Measurements from ENCODE around the gene DLK2.
"Not testable (repeated sequence)": the region's sequence is repeated elsewhere in the genome, so short reads cannot be mapped to it uniquely, and the experiment has no call there.

DLK2 gene, protein sequence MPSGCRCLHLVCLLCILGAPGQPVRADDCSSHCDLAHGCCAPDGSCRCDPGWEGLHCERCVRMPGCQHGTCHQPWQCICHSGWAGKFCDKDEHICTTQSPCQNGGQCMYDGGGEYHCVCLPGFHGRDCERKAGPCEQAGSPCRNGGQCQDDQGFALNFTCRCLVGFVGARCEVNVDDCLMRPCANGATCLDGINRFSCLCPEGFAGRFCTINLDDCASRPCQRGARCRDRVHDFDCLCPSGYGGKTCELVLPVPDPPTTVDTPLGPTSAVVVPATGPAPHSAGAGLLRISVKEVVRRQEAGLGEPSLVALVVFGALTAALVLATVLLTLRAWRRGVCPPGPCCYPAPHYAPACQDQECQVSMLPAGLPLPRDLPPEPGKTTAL

DNA sequence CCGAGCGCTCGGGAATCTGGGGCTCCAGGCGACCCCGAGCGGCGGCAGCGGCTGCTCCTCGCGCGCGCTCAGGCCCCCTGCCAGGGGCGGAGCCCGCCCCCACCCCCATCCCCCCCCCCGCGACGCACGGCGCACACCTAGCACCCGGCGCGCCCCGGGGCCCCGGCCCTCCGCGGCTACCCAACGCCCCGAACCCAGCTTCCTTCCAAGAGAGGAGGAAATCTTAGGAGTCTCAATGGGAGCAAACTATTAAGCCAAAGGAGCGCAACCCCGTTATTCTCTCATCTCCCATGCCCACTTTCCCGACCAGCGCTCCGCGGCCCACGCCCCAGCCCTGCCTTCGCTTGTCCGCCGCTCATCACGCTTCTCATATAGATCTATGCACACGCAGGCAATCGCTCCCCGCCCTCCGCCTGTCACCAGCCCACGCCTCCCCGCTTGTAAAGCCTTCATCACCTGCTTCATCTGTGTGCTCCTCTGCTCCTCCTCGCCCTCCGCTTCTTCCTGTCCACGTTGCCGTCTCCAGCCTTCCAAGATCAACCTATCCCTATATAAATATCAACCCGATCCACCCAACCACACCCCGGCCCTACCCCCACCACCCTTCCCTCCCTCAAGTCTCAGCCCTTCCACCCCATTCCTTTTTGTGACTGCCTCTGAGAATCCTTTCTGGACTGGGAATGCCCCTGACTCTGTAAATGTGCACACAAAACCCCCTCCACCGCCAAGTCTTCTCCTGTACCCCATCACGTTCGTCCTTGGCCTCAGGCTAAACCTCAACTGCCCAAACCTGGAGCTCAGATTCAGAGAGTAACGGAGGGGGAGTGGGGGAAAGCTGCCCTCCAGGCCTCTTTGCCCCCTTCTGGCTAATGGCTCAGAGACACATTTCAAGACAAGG, at the start of gene DLK2:
TSS of gene DLK2 (minus strand) at position 18 of the 898 bp plus-strand sequence. CDS start 723 bp downstream, outside the sequence.
- no peak for DNase-seq (ENCODE audit: low read depth)
- peak within 1 kb of the TSS; percentile 49 for H3K4me3 ChIP-seq (ENCODE audit: control insufficient read depth, low read depth, low read length)
- TF ChIP-seq, protein P1, sequence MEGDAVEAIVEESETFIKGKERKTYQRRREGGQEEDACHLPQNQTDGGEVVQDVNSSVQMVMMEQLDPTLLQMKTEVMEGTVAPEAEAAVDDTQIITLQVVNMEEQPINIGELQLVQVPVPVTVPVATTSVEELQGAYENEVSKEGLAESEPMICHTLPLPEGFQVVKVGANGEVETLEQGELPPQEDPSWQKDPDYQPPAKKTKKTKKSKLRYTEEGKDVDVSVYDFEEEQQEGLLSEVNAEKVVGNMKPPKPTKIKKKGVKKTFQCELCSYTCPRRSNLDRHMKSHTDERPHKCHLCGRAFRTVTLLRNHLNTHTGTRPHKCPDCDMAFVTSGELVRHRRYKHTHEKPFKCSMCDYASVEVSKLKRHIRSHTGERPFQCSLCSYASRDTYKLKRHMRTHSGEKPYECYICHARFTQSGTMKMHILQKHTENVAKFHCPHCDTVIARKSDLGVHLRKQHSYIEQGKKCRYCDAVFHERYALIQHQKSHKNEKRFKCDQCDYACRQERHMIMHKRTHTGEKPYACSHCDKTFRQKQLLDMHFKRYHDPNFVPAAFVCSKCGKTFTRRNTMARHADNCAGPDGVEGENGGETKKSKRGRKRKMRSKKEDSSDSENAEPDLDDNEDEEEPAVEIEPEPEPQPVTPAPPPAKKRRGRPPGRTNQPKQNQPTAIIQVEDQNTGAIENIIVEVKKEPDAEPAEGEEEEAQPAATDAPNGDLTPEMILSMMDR (IDR thresholded peaks at IDR 0.05; ENCODE audit: control insufficient read depth, insufficient read depth, low read depth, low read length, missing control alignments): no peak

DNA sequence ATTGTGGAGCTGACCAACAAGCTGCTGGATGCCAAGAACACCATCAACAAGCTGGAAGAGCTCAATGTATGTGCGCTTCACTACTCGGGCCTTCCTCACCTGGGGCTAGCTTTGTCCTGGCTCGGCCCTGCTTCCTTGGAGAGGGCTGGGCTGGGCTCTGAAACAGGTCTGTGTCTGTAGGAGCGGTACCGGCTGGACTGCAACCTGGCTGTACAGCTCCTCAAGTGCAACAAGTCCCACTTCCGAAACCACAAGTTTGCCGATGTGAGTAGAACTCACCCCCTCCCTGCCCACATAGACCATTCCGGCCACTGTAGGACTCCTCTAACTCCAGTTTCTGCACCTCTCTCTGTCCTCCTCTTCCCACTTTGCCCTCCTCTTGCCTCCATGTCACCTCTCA, 48.1 kb upstream of the DLK2 start:
- H3K4me3 ChIP-seq (ENCODE audit: control insufficient read depth, low read depth, low read length): no peak overlapping the region
- DNase-seq (ENCODE audit: low read depth): no peak
- TF ChIP-seq, protein P1 (IDR thresholded peaks at IDR 0.05; ENCODE audit: control insufficient read depth, insufficient read depth, low read depth, low read length, missing control alignments): no peak

DNA sequence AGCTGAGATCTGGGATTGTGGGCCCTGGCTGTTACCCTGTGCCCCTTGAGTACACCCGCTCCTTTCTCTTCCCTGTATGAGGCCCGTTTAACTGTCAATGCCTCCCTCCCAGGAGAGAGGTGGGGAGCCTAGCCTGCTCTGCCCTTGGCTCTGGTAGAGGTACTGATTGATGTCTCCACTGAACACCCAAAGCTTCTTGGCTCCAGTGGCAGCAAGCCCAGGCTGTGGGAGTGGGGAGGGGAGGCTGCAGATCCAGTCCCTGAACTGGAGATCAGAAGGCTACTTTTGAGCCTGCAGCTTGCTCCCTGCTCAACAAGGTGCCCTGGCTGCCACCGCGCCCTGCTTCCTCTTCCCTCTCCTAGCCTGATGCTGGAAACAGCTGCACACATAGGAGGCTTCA, 47.3 kb upstream of the DLK2 start:
- no peak overlapping the region for H3K4me3 ChIP-seq (ENCODE audit: control insufficient read depth, low read depth, low read length)
- no peak for DNase-seq (ENCODE audit: low read depth)
- TF ChIP-seq, protein P1 (IDR thresholded peaks at IDR 0.05; ENCODE audit: control insufficient read depth, insufficient read depth, low read depth, low read length, missing control alignments): no peak

DNA sequence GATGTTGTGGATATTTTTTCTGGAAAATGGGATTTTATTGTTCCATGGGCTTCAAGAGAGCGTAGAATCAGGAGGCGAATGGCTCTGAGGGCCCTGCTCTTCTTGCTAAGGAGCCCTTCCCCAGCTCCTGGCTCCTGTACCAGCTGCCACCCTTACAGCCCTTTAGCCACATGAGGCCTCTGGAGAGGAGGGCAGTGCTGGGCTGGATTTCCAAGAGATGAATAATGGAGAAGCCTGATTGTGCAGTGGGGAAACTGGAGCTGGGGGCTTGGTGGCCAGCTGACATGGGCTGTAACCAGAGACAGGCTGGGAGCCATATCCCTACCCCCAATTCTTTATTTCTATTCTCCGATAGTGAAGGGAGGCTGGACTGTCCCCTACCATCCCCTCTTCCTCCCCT, 45.6 kb upstream of the DLK2 start:
- H3K4me3 ChIP-seq (ENCODE audit: control insufficient read depth, low read depth, low read length): no peak overlapping the region
- no peak for DNase-seq (ENCODE audit: low read depth)
- TF ChIP-seq, protein P1 (IDR thresholded peaks at IDR 0.05; ENCODE audit: control insufficient read depth, insufficient read depth, low read depth, low read length, missing control alignments): no peak

DNA sequence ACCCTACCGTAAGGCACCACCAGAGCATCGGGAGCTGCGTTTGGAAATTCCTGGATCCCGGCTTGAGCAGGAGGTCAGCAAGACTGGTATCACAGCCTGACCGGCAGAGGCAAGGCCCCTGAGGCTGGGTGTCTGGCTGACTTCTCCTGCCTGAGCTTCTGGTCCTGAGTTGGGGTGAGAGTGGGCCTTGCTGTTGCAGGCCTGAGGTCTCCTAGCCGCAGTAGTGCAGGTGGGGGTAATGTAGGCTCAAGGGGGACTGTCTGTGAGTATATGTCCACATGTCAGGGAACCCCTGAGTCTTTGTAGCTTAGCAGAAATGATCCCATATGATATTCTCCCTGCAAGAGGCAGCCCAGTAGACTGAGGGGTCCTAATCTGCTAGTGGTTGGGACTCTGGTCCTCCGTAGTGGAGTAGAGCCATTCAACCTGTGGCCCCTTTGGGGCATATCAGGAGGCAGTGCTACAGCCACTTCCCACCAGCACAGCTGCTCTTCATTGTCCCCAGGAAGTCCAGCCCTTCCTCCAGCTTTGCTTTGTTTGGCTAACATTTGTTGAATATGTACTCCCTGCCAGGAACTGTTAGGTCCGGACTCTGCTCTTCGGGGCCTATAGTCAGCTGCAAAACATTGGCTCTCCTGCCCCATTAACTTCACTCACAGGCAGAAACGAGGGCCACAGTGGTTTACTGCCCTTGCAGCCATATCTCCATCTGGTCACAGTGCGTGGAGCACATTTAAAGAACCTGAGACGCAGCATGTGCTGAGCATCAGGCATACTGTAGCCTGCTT, 43.9 kb upstream of the DLK2 start:
- DNase-seq (ENCODE audit: low read depth): no peak
- TF ChIP-seq, protein P1 (IDR thresholded peaks at IDR 0.05; ENCODE audit: control insufficient read depth, insufficient read depth, low read depth, low read length, missing control alignments): no peak
- H3K4me3 ChIP-seq (ENCODE audit: control insufficient read depth, low read depth, low read length): no peak overlapping the region

DNA sequence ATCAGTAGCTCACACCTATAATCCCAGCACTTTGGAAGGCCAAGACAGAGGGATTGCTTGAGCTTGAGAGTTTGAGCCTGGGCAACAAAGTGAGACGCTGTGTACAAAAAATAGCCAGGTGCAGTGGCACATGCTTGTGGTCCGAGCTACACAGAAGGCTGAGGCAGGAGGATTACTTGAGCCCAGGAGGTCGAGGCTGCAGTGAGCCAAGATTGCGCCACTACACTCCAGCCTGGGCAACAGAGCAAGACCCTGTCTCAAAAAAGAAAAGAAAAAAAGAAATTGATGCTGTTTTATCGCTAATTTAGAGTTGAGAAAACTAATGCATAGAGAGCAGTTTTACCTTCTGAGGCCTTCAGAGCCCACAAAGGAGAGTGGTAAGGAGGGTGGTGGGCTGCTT, 42.9 kb upstream of the DLK2 start:
- H3K4me3 ChIP-seq (ENCODE audit: control insufficient read depth, low read depth, low read length); DNase-seq (ENCODE audit: low read depth): not testable (repeated sequence)
